ENCODE data around the gene NEDD8. TPM values are rescaled to one million over a fixed set of nuclear protein-coding genes. Genes with fewer than 3 reads are reported as not detected.
A peak's percentile ranks its signal among the peaks of the same experiment; 100 is the strongest.

The NEDD8 gene
- total and polyA plus RNA-seq, 2 donors (not counting 1 experiment from before 2014, with no cell fraction given): 86.7 to 98.5 TPM

GRCh38 chr14:24189460-24189859 is 42.7 kb downstream of the NEDD8 start:
- Mint-ChIP-seq H3K4me3 (no peak overlapping the region), H3K27me3 (no peaks in the 10 kb centered on the region), H3K4me1 (peaks cover 42% of the 10 kb centered on the region), H3K27ac (peak overlapping the region; percentile 46), H3K9me3 (ENCODE audit: insufficient read depth) (no peaks in the 10 kb centered on the region)
- Histone ChIP-seq H4K20me1 (ENCODE audit: control insufficient read depth, insufficient read depth, low read length, poor library complexity, severe bottlenecking) (no peaks in the 10 kb centered on the region), H2AFZ (ENCODE audit: insufficient read depth, low read depth, low read length, poor library complexity, severe bottlenecking) (peak overlapping the region; percentile 76), H3K27ac (ENCODE audit: low read length in 2 of 2) (peak overlapping the region; percentile 32 to 86), H3K4me3 (ENCODE audit: control extremely low read depth in 1 of 5, extremely low read depth in 1 of 5, insufficient read depth in 1 of 5, low read depth in 2 of 5, low read length in 4 of 5) (no peak overlapping the region), H3K36me3 (replicated peaks in 1 of 2; ENCODE audit: control extremely low read depth in 1 of 2, control insufficient read depth in 1 of 2, extremely low read depth in 1 of 2, insufficient read depth in 2 of 2, low read length in 1 of 2) (peaks cover 3 to 36% of the 10 kb centered on the region in 2 experiments), H3K4me2 (replicated peaks; ENCODE audit: low read depth, low read length, poor library complexity, severe bottlenecking) (peak overlapping the region; percentile 96), H3K9me3 (ENCODE audit: control extremely low read depth in 1 of 3, control insufficient read depth in 2 of 3, insufficient read depth in 1 of 3, low read length in 2 of 3) (no peaks in the 10 kb centered on the region), H3K9ac (ENCODE audit: low read length) (no peak overlapping the region), H3K79me2 (ENCODE audit: control insufficient read depth, insufficient read depth, low read length) (peaks cover 65% of the 10 kb centered on the region), H3K27me3 (replicated peaks in 1 of 4; ENCODE audit: control extremely low read depth in 1 of 4, control insufficient read depth in 3 of 4, insufficient read depth in 4 of 4, low read length in 3 of 4) (no peaks in the 10 kb centered on the region), H3K4me1 (ENCODE audit: control insufficient read depth in 2 of 2, insufficient read depth in 2 of 2, low read length in 2 of 2) (peaks cover 21 to 23% of the 10 kb centered on the region in 2 donors)
- POLR2A ChIA-PET: interaction anchor here (0.6 to 2.1 kb wide), 11 partner anchors 14 to 85 kb away, joined by 3 to 9 read pairs (median 4); partner anchors contain the start of genes CHMP4A, MDP1, PSME1 and PSME2
- no peak for TF ChIP-seq EZH2 (IDR thresholded peaks at IDR 0.05; ENCODE audit: borderline replicate concordance, insufficient read depth, low read depth, low read length, poor library complexity, severe bottlenecking)
- ATAC-seq (ENCODE audit: low read depth): no peak
- intact Hi-C loops (cut with micrococcal nuclease): no loop called here
- 100% methylated on average over 1 of the region's 9 CpGs for WGBS (ENCODE audit: insufficient coverage)
- DNase-seq: no peak
- CTCF ChIA-PET: interaction anchor here (0.7 to 3.7 kb wide), 9 partner anchors 24 to 121 kb away, joined by 3 to 21 read pairs (median 6); partner anchors contain the start of genes CHMP4A, CIDEB, IRF9 and LTB4R2

GRCh38 chr14:24189059-24189375 is 43.1 kb downstream of the NEDD8 start:
- peaks cover 16 to 19% of the 10 kb centered on the region in 2 donors for H3K4me1 ChIP-seq (ENCODE audit: control insufficient read depth in 2 of 2, insufficient read depth in 2 of 2, low read length in 2 of 2)
- peak overlapping the region; percentile 76 for H2AFZ ChIP-seq (ENCODE audit: insufficient read depth, low read depth, low read length, poor library complexity, severe bottlenecking)
- WGBS (ENCODE audit: insufficient coverage): 0% methylated on average over 1 of the region's 3 CpGs
- peaks cover 38% of the 10 kb centered on the region for H3K4me1 Mint-ChIP-seq
- no peak for TF ChIP-seq EZH2 (IDR thresholded peaks at IDR 0.05; ENCODE audit: borderline replicate concordance, insufficient read depth, low read depth, low read length, poor library complexity, severe bottlenecking)
- TF ChIP-seq CTCF (IDR thresholded peaks at IDR 0.05): no peak
- H3K27ac ChIP-seq (ENCODE audit: low read length in 2 of 2): peak overlapping the region; percentile 32 to 86
- peak overlapping the region; percentile 96 for H3K4me2 ChIP-seq (replicated peaks; ENCODE audit: low read depth, low read length, poor library complexity, severe bottlenecking)
- H4K20me1 ChIP-seq (ENCODE audit: control insufficient read depth, insufficient read depth, low read length, poor library complexity, severe bottlenecking): no peaks in the 10 kb centered on the region
- peaks cover 3 to 41% of the 10 kb centered on the region in 2 experiments for H3K36me3 ChIP-seq (replicated peaks in 1 of 2; ENCODE audit: control extremely low read depth in 1 of 2, control insufficient read depth in 1 of 2, extremely low read depth in 1 of 2, insufficient read depth in 2 of 2, low read length in 1 of 2)
- ChIA-PET CTCF (interaction anchor here (0.7 to 3.7 kb wide), 12 partner anchors 25 to 122 kb away, joined by 3 to 21 read pairs (median 4); partner anchors contain the start of genes CHMP4A, CIDEB, DCAF11 and IRF9), POLR2A (interaction anchor here (0.6 to 2.1 kb wide), 11 partner anchors 15 to 86 kb away, joined by 3 to 9 read pairs (median 4); partner anchors contain the start of genes CHMP4A, IRF9, MDP1 and PSME1)
- intact Hi-C loops (cut with micrococcal nuclease): no loop called here
- no peak for DNase-seq
- H3K4me3 ChIP-seq (ENCODE audit: control extremely low read depth in 1 of 5, extremely low read depth in 1 of 5, insufficient read depth in 1 of 5, low read depth in 2 of 5, low read length in 4 of 5): peak overlapping the region in 4 of 5 experiments; percentile 32 to 79 (median 73)
- no peaks in the 10 kb centered on the region for H3K9me3 Mint-ChIP-seq (ENCODE audit: insufficient read depth)
- peak overlapping the region; percentile 93 for H3K4me3 Mint-ChIP-seq
- no peaks in the 10 kb centered on the region for H3K27me3 Mint-ChIP-seq
- peaks cover 61% of the 10 kb centered on the region for H3K79me2 ChIP-seq (ENCODE audit: control insufficient read depth, insufficient read depth, low read length)
- ATAC-seq (ENCODE audit: low read depth): no peak
- peak overlapping the region; percentile 70 for H3K9ac ChIP-seq (ENCODE audit: low read length)
- no peaks in the 10 kb centered on the region for H3K9me3 ChIP-seq (ENCODE audit: control extremely low read depth in 1 of 3, control insufficient read depth in 2 of 3, insufficient read depth in 1 of 3, low read length in 2 of 3)
- H3K27me3 ChIP-seq (replicated peaks in 1 of 4; ENCODE audit: control extremely low read depth in 1 of 4, control insufficient read depth in 3 of 4, insufficient read depth in 4 of 4, low read length in 3 of 4): no peaks in the 10 kb centered on the region
- peak overlapping the region; percentile 87 for H3K27ac Mint-ChIP-seq
